ENCODE results near the gene SDR42E1. TPM values are rescaled to one million over a fixed set of nuclear protein-coding genes. Genes with fewer than 3 reads are reported as not detected.

SDR42E1 gene
- total and polyA plus RNA-seq, 2 of the 13 experiments (the other 11 are each of a cell fraction or from before 2014, with no cell fraction given): 0.01 to 0.13 TPM

GRCh38 chr16:81945665-81946064, 65.6 kb downstream of the SDR42E1 start (continued):
- no peak for TF ChIP-seq ZBTB26 (CRISPR knock-in tag; IDR thresholded peaks at IDR 0.05; ENCODE audit: borderline replicate concordance)

GRCh38 chr16:81942007-81942601, 69.2 kb downstream of the SDR42E1 start:
- CTCF ChIA-PET (ENCODE audit: low intra/inter-chr PET ratio, low total read pairs): no interaction called here

More at GRCh38 chr16:81942007-81942601, 69.2 kb downstream of the SDR42E1 start:
- Histone ChIP-seq H3K36me3 (replicated peaks in 1 of 2; ENCODE audit: control insufficient read depth in 1 of 2, insufficient read depth in 2 of 2, low read length in 2 of 2) (no peaks in the 10 kb centered on the region), H3K4me3 (replicated peaks in 1 of 3; ENCODE audit: insufficient read depth in 1 of 3, low read depth in 2 of 3, low read length in 3 of 3) (no peak overlapping the region), H4K20me1 (ENCODE audit: insufficient read depth, low read length) (no peaks in the 10 kb centered on the region), H3K27me3 (ENCODE audit: control insufficient read depth in 1 of 2, insufficient read depth in 2 of 2, low read length in 2 of 2) (peaks cover 0 to 30% of the 10 kb centered on the region in 2 experiments; a peak in 3 of 5 replicates), H3K79me2 (ENCODE audit: insufficient read depth, low read length) (no peaks in the 10 kb centered on the region), H3K4me2 (ENCODE audit: low read depth, low read length) (no peak overlapping the region), H2AFZ (ENCODE audit: low read length) (no peak overlapping the region), H3K9me3 (ENCODE audit: low read length) (no peaks in the 10 kb centered on the region), H3K4me1 (ENCODE audit: insufficient read depth, low read length) (no peaks in the 10 kb centered on the region), H3K9ac (ENCODE audit: insufficient read depth, low read depth, low read length) (no peak overlapping the region), H3K27ac (ENCODE audit: extremely low read length, insufficient read depth, low read length) (no peak overlapping the region)
- no TSS peak for BruUV-seq (replicated peaks)
- POLR2A ChIA-PET: no interaction called here
- no peak for DNase-seq (ENCODE audit: low spot score)
- intact Hi-C loops (cut with micrococcal nuclease; ENCODE audit: unreplicated experiment) (loop anchor here (10.0 kb wide), 1 partner anchor 53 kb away; no protein-coding TSS in a partner anchor), in situ Hi-C loops (cut with HindIII; ENCODE audit: extremely low pct_ligation_motif_present, low pct_unique_long_range_greater_than_20kb) (loop anchor here (10.0 kb wide), 1 partner anchor 283 kb away; no protein-coding TSS in a partner anchor)
- ATAC-seq: no peak
- WGBS (ENCODE audit: low lambda C conversion rate): 25% methylated on average over 7 of the region's 7 CpGs
- TF ChIP-seq ATF1 (CRISPR knock-in tag; IDR thresholded peaks at IDR 0.05) (no peak), NFRKB (IDR thresholded peaks at IDR 0.05) (no peak), ZNF691 (CRISPR knock-in tag; IDR thresholded peaks at IDR 0.05; ENCODE audit: borderline replicate concordance, low read depth) (no peak), TAF1 (CRISPR knock-in tag; IDR thresholded peaks at IDR 0.05) (no peak), SMARCE1 (IDR thresholded peaks at IDR 0.05; ENCODE audit: borderline replicate concordance) (no peak), ZNF790 (CRISPR knock-in tag; IDR thresholded peaks at IDR 0.05; ENCODE audit: borderline replicate concordance) (no peak), ZNF414 (CRISPR knock-in tag; IDR thresholded peaks at IDR 0.05) (no peak), SMAD9 (CRISPR knock-in tag; IDR thresholded peaks at IDR 0.05) (no peak), ZNF280D (CRISPR knock-in tag; IDR thresholded peaks at IDR 0.05) (no peak), GZF1 (CRISPR knock-in tag; IDR thresholded peaks at IDR 0.05) (no peak)
- FAIRE-seq: no peak
